ENCODE measurements around the gene FUT8.
"Not testable (repeated sequence)": the region's sequence is repeated elsewhere in the genome, so short reads cannot be mapped to it uniquely, and the experiment has no call there.

The FUT8 gene

GRCh38 chr14:65456247-65456646 lies 43.7 kb downstream of the FUT8 start:
- no peak for DNase-seq

DNA sequence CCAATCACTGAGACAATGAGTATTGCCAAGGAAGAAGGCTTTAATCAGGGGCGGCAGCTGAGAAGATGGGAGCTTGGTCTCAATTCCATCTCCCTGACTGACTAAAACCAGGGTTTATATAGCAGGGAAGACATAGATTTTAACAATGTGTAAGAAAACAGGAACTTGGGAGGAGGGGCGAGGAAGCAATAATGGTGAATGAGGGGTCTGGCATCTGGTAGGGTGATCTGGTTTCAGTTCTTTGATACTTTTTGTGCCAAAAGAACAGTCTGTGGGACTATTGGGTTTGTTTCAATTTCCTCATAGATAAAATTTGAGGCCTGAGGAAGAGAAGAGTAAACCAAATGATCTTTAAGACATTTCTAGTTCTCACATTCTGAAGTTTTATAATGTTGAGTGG lies 49.2 kb downstream of the FUT8 start:
- DNase-seq = no peak

GRCh38 chr14:65462411-65462810 lies 49.9 kb downstream of the FUT8 start:
- no peak for DNase-seq

- DNase-seq = no peak
These were observed 53.1 kb downstream of the FUT8 start for GRCh38 chr14:65465584-65465983.

DNA sequence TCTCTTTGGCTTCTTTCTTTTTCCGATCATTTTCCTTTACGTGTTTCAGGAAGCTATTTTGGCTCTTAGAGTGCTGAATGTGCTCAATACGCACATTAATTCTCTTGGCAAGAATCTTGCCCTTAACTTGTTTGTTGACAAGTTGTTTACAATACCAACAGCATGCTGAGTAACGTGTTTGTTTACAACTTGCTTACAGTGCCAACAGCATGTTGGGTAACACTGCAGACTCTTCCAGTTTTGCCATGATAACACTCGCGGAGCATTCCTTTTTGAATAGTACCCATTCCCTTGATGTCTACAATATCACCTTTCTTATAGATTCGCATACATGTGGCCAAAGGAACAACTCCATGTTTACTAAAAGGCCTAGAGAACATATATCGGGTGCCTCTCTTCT lies 55.4 kb downstream of the FUT8 start:
- not testable (repeated sequence) for DNase-seq

GRCh38 chr14:65469903-65470302 lies 57.4 kb downstream of the FUT8 start:
- no peak for DNase-seq

- DNase-seq = peak; percentile 17
These were observed 57.9 kb downstream of the FUT8 start for GRCh38 chr14:65470404-65470880.

DNA sequence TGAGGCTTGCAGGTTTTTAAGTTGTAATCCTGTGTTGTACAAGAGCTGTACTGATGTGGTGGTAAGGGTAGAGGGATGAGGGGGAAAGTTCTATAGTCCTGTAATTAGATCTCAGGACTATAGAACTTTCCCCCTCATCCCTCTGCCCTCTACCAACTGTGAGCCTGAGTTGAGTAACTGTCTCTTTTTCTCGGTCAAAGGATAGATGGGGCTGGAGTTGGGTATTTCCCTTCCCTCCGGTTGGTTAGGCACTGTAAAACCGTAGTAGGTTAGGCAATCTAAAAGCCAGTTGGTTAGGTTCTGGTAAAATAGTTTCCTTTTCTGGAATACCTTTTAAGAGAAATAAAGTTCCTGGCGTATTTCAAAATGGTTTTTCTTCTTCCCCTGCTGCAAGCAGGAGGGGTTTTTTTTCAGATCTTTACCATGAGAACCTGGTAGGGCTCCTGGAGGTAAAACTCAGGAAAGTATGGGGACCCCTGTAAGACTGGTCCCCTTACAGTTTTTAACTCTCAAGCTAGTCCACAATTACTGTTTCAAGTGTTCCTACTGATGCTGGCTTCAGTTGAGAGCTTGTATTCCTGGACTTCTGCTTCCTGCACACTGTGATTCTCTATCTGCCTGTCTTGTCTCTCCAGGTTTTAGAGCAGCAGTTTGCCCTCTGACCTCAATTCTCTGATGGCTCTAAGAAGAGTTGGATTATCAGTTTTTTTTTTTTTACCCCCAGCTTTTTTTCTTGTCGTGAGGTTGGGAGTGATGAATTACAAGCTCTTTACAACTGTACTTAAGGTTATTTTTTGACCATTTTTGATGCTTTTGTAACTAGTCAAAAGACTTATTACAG lies 58.7 kb downstream of the FUT8 start:
- DNase-seq = peak; percentile 26

- no peak for DNase-seq
These were observed 59.7 kb downstream of the FUT8 start for GRCh38 chr14:65472189-65472588.

GRCh38 chr14:65476273-65476941 lies 63.9 kb downstream of the FUT8 start:
- no peak for DNase-seq

DNA sequence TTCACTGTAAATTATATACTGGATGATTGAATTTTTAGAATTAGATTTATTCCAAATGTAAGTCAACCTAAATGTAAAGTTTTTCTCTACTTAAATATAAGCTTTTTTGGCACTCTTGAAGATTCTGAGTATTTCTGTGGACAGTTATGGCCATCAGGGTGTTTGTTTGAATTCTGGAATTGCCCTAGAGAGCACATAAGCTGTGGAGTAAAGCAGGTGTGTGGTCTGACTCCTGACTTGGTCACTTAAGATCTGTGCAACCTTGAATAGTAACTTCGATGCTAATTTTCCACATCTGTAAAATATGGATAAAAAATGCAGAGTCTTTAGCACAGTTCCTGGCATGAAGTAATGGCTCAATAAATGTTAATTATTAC lies 64.4 kb downstream of the FUT8 start:
- no peak for DNase-seq

- no peak for DNase-seq
These were observed 65.5 kb downstream of the FUT8 start for GRCh38 chr14:65478017-65478416.

DNA sequence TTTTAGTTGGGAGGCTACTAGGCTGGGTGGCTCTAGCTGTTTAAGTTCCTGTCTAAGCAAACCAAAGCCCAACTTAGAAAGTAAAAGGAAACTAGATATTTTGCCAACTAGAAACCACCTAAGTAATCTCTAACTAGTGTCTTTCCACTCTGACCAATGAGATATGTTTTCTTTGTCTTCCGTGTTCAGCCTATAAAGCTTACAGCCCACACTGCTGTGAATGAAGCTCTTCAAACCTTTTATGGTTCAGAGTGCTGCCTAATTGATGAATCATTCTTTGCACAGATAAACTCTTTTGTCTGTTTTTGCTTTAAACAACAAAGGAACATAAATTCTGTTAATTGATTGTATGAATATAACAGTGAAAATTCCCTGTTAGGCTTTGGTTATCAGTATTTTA lies 66.1 kb downstream of the FUT8 start:
- no peak for DNase-seq

GRCh38 chr14:65479386-65479785 lies 66.9 kb downstream of the FUT8 start:
- DNase-seq = no peak

DNA sequence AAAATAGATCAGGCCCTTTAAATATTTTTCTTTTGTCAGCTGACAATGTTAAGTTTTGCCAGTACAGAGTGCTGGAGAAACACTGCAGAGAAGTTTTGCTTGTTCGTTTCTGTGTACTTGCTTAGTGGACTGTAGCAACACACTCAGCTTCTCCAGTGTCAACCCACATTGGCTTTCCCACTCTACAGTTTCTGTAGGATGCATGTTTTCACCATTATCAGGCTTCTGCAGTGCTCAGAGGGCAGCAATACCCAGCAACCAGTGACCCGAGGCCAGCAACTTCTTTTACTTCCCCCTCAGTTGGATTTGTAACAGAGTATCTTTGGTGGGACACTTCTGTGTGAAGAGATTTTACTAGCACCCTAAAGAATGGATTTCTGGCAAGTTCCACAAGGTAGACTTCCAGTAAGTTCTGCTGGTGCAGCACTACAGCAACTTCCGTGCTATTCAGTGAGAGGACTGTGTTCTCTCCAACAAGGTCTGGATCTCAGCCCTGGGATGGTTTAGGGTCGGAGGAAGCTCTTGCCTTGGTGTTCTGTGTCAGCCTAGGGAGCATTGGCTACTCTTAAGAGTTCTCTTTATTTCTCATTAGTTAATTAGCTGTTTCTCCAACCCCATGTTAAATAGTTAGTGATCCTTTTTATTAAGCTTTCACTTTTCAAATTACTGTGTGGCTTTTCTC lies 70.4 kb downstream of the FUT8 start:
- DNase-seq = no peak

DNA sequence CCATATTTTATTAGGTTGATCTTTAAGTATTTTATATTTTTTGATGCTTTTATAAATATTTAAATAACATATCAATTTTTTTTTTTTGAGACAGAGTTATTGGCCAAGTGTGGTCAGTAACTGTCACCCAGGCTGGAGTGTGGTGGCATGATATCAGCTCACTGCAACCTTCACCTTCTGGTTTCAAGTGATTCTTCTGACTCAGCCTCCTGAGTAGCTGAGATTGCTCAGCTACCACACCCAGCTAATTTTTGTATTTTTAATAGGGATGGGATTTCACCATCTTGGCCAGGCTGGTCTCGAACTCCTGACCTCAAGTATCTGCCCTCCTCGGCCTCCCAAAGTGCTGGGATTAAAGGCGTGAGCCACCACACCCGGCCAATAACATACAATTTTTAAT lies 71.1 kb downstream of the FUT8 start:
- no peak for DNase-seq

GRCh38 chr14:65485516-65485915 lies 73.0 kb downstream of the FUT8 start:
- no peak for DNase-seq

DNA sequence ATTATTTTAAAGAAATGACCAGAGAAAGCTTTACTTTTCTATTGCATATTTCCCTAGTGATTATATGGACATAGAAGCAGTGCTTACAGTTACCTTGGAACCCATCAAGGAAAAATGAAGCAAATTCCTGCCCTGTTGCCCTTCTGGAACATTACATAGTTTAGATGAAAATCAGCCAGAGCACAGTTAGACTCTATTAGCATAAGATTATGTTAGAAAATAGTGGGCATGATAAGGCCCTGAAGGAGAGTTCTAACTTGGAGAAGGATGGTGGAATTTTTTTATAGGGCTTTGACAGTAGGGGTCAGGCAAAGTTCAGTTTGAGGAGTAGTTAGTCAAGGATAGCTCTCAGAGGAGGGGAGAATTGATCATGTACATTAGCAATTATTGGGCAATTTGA lies 74.3 kb downstream of the FUT8 start:
- no peak for DNase-seq

DNA sequence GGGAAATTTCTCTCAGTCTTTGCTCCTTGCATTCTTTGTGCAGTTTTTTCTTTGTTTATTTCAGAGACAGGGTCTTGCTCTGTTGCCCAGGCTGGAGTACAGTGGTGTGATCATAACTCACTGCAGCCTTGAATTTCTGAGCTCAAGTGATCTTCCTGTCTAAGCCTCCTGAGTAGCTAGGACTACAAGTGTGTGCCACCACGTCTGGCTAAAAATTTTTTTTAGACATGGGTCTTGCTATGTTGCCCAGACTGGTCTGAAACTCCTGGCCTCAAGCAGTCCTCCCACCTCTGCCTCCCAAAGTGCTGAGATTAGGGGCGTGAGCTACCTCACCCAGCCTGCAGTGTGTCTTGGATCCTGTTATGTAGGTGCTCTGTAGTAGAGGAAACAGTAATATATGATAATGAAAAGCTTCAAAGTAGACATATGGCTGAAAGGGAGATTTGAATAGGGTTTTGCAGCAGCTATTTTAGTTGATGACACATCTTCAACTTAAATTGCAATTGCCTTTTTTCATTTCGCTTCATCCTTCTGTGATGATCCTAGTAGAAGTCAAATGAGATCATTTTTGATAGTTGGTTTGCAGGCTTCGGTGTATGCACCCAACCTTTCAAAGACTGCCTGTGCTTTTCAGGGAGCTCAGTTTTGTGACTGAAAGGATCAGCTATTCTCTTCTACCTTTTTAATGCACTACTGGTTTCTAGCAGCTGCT lies 75.4 kb downstream of the FUT8 start:
- no peak for DNase-seq

GRCh38 chr14:65491274-65491673 lies 78.7 kb downstream of the FUT8 start:
- no peak for DNase-seq

DNA sequence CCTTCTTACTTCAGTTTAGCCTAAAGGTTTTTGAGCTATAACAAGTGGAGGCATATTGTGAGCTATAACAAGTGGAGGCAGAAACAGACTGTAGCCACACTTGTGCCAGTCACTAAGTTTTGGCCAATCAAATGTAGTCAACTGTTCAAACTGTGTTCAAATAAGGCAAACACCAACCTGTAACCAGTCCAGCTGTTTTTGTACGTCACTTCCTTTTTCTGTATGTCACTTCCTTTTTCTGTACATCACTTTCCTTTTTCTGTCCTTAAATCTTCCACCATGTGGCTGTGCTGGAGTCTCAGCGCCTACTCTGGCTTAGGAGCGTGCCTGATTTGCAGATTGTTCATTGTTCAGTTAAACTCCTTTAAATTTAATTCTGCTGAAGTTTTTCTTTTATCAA lies 79.7 kb downstream of the FUT8 start:
- no peak for DNase-seq

GRCh38 chr14:65495196-65495595 lies 82.7 kb downstream of the FUT8 start:
- DNase-seq = no peak

All from retina (tissue), 1 donor.